ENCODE results near the gene MGAT4B.

Gene MGAT4B

DNA sequence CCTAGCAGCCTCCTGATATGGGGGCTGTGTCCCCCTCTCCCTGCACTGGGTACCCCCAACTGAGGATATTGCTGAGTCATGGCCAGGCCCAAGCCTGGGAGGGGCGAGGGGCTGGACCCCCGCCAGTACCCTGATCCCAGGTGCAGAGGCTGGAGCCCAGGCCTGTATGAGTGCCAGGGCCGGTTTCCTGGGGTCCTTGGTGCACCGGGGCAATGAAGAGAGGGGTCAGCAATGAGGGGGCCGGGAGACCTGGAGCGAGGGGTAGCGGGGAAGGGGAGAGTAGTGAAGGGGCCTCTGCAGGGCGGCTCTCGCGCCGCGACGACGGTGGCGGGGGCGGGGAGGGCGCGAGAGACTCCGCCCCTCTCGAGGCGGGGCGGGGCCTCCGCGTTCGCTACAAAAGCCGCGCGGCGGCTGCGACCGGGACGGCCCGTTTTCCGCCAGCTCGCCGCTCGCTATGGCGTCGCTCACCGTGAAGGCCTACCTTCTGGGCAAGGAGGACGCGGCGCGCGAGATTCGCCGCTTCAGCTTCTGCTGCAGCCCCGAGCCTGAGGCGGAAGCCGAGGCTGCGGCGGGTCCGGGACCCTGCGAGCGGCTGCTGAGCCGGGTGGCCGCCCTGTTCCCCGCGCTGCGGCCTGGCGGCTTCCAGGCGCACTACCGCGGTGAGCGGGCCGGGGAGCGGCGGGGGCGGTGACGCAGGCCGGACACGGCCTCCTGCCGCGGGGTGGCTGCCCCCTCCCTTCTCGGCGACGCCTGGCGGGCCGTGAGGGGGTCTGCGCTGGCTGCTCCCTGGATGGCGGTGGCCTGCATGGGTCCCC lies 14.0 kb upstream of the MGAT4B start, which contains the start of gene SQSTM1:
SQSTM1 (plus strand) TSS at position 423 of the 815 bp plus-strand sequence; CDS start at position 455, 32 bp downstream.
- peak; percentile 83 for DNase-seq
- Mint-ChIP-seq H3K27ac (peak within 1 kb of the TSS; percentile 98), H3K36me3 (peaks cover 21% of the 10 kb centered on the region), H3K27me3 (peaks cover 17% of the 10 kb centered on the region), H3K9me3 (no peaks in the 10 kb centered on the region), H3K4me3 (peak within 1 kb of the TSS; percentile 91), H3K4me1 (peaks cover 53% of the 10 kb centered on the region)
- CTCF ChIA-PET, result interaction anchor here (2.1 kb wide), 1 partner anchor 18 kb away, joined by 12 read pairs; no protein-coding TSS in a partner anchor

DNA sequence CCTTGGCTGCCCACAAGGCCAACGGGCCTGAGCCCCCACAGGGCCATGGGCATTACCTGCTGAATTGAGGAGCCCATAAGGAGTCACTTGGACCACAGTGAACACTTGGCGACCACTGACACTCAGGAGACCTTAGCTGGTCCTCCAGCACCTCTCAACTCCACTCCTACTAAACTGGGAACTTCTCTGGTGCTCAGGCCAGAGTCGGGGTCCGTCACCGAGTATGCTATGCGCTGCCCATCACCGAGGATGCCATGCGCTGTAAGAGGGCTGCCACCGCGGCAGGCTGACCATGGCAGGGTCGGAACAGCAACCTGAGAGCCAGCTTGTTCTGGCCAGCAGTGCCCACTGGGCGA lies 13.4 kb upstream of the MGAT4B start:
- peaks cover 18% of the 10 kb centered on the region for H3K27me3 Mint-ChIP-seq
- peak overlapping the region; percentile 91 for H3K4me3 Mint-ChIP-seq
- peak overlapping the region; percentile 84 for H3K27ac Mint-ChIP-seq
- CTCF ChIA-PET, result interaction anchor here (1.1 to 2.1 kb wide), 2 partner anchors 17 to 24 kb away, joined by 3 to 12 read pairs; no protein-coding TSS in a partner anchor
- peaks cover 21% of the 10 kb centered on the region for H3K36me3 Mint-ChIP-seq
- H3K9me3 Mint-ChIP-seq, result no peaks in the 10 kb centered on the region
- H3K4me1 Mint-ChIP-seq, result peaks cover 54% of the 10 kb centered on the region
- no peak for DNase-seq

DNA sequence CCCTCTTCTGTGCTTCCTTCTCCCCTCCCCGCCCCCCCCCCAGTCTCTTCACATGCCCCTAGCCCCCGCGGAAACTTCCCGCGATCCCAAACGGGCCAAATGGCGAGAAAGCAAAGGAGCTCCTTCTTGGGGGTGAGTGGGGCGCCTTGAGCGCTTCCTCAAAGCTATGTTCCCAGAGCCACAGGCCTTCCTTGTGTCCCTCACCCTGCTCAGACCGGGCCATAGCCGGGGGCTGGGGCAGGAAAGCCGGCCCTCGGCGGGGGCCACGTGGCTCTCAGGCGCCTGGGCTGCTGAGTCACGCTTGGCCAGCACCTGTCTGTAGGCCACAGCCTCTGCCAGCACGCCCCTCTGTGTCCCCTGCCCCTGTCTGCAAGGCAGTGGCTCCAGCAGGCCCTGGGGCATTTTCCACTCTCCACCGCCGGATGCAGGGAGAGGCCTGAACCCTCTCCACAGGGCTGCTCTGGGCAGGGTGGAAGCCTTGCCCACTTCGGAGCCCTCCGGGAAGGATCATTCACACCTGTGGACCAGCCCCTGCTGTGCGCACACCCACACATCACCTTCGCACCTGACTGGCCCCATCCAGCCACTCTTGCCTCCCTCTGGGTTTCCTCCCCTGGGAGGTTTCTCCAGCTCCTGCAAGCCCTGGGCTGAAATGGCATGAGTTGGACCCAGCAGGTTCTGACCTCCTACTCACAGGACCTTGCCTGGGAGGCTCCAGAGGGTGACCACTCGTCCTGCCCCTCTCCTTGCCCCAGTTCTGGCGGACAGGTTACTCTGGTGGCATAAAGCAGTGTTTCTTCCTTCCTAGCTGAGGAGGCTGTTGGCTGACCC lies 12.8 kb upstream of the MGAT4B start:
- Mint-ChIP-seq H3K4me1 (peaks cover 52% of the 10 kb centered on the region), H3K36me3 (peaks cover 17% of the 10 kb centered on the region), H3K27me3 (peaks cover 18% of the 10 kb centered on the region), H3K9me3 (no peaks in the 10 kb centered on the region), H3K4me3 (peak overlapping the region; percentile 91), H3K27ac (peak overlapping the region; percentile 84)
- DNase-seq, result peak; percentile 44
- CTCF ChIA-PET, result interaction anchor here (1.1 to 2.1 kb wide), 2 partner anchors 17 to 24 kb away, joined by 3 to 12 read pairs; no protein-coding TSS in a partner anchor

DNA sequence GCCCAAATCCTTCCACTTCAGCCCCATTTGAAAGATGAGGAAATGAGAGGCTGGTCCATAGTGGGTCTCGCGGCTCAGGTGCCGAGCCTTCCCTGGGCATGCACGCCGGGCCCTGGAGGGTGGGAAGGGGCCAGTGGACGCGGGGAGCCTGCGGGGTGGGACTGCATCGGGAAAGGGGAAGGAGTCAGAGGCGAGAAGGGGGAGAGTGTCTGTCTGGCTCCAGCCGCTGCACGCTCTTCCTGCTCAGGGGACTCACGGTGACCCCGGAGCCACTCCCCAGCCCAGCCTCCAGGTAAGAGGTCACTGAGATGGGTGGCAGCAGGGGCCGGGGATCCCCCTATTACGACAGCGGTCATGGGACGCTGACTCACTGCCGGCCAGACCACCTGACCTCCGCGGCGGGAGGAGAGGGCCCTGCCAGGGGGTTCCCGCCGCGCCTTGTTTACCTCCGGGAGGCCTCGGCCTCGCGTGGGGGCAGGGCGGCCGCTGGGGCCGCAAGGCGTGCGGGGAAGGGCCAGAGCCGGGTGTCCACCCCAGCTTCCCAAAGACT lies 12.2 kb upstream of the MGAT4B start:
- CTCF ChIA-PET, result no interaction called here
- DNase-seq, result peak; percentile 91
- H3K27ac Mint-ChIP-seq, result peak overlapping the region; percentile 85
- H3K9me3 Mint-ChIP-seq, result no peaks in the 10 kb centered on the region
- H3K4me3 Mint-ChIP-seq, result peak overlapping the region; percentile 70
- H3K27me3 Mint-ChIP-seq, result peaks cover 18% of the 10 kb centered on the region
- peaks cover 50% of the 10 kb centered on the region for H3K4me1 Mint-ChIP-seq
- peaks cover 16% of the 10 kb centered on the region for H3K36me3 Mint-ChIP-seq

DNA sequence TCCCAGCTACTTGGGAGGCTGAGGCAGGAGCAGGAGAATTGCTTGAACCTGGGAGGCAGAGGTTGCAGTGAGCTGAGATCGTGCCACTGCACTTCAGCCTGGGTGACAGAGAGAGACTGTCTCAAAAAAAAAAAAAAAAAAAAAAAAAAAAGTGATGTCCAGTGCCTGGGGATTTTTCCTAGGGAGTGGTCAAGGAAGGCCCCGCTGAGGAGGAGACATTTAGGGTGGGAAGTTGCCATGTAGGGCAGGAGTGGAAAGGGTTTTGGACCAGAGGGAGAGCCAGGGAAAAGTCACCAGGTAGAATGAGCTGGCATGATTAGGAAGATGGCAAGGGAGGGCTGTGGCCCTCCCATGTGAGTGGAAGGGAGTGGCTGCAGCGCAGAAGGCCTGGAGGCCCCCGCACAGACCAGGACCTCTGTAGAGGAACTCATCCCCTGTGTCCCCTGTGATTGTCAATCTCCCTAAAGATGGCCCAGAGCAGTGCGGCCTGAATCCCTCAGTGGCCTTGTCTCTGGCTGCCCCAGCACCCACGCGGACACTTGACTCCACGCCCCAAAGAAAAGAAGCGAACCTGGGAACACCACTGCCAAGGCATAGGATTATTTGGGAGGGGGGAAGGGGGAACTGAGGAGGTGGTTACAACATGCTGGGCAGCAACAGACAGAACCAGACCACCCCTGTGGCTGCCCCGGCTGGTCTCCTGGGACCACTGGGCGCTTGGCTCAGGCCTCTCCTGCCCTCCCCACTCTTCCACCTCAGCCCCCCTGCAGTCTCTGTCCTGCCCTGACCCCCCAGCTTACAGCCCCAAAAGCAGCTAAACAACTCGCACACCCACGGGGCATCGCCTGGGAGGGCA lies 11.5 kb upstream of the MGAT4B start:
- no peak for DNase-seq
- Mint-ChIP-seq H3K4me3 (peak overlapping the region; percentile 70), H3K27ac (peak overlapping the region; percentile 85), H3K9me3 (no peaks in the 10 kb centered on the region), H3K36me3 (peaks cover 14% of the 10 kb centered on the region), H3K27me3 (peaks cover 18% of the 10 kb centered on the region), H3K4me1 (peaks cover 47% of the 10 kb centered on the region)
- CTCF ChIA-PET, result interaction anchor here (0.5 kb wide), 1 partner anchor 59 kb away, joined by 3 read pairs; no protein-coding TSS in a partner anchor

DNA sequence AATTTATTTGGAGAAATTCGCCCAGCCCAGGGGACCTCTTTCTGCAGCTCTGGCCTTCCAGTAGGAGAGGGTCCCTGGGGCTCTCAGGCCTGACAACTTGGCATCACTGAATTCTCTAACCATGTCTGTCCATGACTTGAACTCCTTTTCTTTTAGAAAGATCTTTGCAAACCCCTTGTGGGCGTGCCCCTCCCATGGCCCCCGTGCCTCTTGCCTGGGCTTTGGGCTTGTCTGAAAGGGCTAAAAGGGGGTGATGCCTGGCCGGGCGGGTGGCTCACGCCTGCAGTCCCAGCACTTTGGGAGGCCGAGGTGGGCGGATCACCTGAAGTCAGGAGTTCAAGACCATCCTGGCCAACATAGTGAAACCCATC lies 10.8 kb upstream of the MGAT4B start:
- Mint-ChIP-seq H3K4me1 (peaks cover 41% of the 10 kb centered on the region), H3K4me3 (no peak overlapping the region), H3K27ac (no peak overlapping the region), H3K27me3 (peaks cover 18% of the 10 kb centered on the region), H3K36me3 (peaks cover 17% of the 10 kb centered on the region), H3K9me3 (no peaks in the 10 kb centered on the region)
- CTCF ChIA-PET, result no interaction called here
- no peak for DNase-seq

DNA sequence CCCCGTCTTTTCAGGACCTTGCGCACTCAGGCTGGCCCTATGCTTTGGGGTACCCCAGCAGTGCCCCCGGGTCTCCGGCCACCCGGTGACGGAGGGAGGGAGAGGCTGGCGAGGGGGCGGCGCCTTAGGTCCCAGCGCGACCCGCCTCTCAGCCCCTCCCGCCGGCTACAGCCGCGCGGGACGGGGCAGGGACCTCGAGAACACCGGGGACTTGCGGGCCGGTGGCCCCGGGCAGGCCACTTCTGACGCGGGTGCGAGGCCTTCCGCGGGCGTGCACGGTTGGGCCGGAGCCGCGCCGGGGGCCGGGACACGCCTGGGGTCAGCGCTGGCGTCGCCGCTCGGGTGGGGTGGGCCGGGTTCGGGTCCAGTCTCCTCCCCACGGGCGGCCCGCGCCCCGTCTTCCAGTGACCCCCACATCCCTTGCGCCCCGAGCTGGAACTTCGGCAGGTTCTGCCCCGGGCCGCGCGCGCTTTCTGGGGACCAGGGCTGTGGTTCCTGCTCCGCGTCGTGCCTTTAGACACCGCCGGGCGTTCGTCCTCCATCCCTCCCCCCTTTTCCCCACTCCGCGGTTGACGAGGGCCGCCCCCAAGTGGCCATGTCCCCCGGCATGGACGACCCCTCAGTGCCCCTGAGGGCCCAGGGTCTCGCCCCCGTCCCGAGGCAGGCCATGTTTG lies 10.3 kb upstream of the MGAT4B start:
- H3K4me3 Mint-ChIP-seq, result no peak overlapping the region
- peaks cover 36% of the 10 kb centered on the region for H3K4me1 Mint-ChIP-seq
- H3K27me3 Mint-ChIP-seq, result peaks cover 18% of the 10 kb centered on the region
- peak; percentile 33 for DNase-seq
- H3K27ac Mint-ChIP-seq, result no peak overlapping the region
- CTCF ChIA-PET, result no interaction called here
- no peaks in the 10 kb centered on the region for H3K9me3 Mint-ChIP-seq
- H3K36me3 Mint-ChIP-seq, result peaks cover 17% of the 10 kb centered on the region

DNA sequence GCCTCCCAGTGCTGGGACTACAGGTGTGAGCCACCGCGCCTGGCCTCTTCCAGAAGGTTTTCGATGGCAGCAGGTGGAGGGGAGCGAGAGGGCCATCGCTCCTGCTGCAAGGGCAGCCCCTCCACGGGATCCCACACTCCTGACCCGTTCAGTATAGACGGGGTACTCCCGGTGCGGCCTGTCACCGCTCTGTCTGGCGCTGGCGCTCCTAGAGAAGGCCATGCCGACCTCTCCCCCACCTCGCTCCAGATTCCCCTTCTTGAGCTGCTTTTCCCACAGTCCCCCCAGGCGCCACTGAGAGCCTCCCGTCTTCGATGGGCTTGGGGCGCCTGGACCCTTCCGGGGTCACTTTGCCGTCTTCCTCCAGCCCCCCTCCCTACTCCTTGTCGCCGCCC lies 9.7 kb upstream of the MGAT4B start:
- peaks cover 32% of the 10 kb centered on the region for H3K4me1 Mint-ChIP-seq
- peaks cover 18% of the 10 kb centered on the region for H3K27me3 Mint-ChIP-seq
- no peaks in the 10 kb centered on the region for H3K9me3 Mint-ChIP-seq
- CTCF ChIA-PET, result no interaction called here
- H3K36me3 Mint-ChIP-seq, result peaks cover 16% of the 10 kb centered on the region
- no peak overlapping the region for H3K4me3 Mint-ChIP-seq
- H3K27ac Mint-ChIP-seq, result no peak overlapping the region
- DNase-seq, result peak; percentile 18

DNA sequence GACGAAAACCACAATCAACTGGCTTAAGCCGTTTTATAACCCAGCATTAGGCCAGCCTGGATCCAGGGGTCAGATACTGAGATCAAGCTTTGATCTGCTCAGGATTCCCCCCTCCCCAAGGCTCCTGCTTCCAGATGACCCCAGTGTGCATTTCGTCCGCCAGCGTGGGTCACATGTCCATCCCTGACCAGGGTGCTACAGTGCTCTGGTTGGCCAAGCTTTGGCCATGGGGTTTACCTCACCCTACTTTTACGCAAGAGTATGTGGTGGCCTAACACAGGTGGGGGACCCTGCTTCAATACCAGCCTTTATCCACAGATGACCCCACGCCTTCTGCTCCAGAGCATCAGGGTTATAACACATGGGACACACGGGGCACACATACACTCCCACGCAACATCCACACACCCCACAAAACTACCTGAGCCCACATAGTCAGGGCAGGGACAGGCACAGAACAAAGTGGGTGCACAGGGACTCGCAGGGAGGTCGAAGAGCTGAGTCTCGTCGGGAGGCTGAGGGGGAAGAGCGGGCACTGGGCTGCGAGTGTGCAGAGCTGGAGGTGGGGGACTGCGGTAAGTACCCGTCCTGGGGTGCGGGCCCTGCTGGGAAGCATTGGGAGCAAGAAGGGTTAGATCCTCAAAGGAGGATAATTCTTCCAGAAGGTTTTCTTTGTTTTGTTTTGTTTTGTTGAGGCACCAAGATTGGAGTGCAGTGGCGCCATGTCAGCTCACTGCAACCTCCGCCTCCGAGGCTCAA lies 9.0 kb upstream of the MGAT4B start:
- peaks cover 18% of the 10 kb centered on the region for H3K27me3 Mint-ChIP-seq
- peaks cover 32% of the 10 kb centered on the region for H3K4me1 Mint-ChIP-seq
- H3K9me3 Mint-ChIP-seq, result no peaks in the 10 kb centered on the region
- no peak overlapping the region for H3K27ac Mint-ChIP-seq
- no peak for DNase-seq
- peaks cover 16% of the 10 kb centered on the region for H3K36me3 Mint-ChIP-seq
- CTCF ChIA-PET, result no interaction called here
- H3K4me3 Mint-ChIP-seq, result no peak overlapping the region

DNA sequence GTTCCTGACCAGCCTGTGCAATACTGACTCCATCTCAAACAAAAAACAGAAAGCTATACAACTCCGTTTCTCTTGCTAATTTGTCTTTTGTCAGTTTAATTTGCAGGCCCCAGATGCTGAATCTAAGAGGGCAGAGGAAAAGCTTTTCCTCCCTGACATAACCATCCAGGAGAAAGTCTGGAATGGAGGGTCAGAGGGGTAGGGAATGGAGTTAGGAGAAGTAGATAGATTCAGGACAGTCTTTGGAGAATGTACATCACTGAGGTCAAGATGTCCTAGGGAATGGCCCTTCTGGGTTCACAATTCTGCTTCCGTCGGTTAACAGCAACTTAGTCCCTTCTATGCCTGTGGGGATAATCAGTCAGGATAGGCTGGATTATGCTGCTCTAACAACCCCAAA lies 7.4 kb upstream of the MGAT4B start:
- CTCF ChIA-PET, result no interaction called here
- DNase-seq, result no peak
- Mint-ChIP-seq H3K36me3 (peaks cover 19% of the 10 kb centered on the region), H3K9me3 (no peaks in the 10 kb centered on the region), H3K27me3 (peaks cover 18% of the 10 kb centered on the region), H3K4me3 (no peak overlapping the region), H3K27ac (no peak overlapping the region), H3K4me1 (peaks cover 20% of the 10 kb centered on the region)

DNA sequence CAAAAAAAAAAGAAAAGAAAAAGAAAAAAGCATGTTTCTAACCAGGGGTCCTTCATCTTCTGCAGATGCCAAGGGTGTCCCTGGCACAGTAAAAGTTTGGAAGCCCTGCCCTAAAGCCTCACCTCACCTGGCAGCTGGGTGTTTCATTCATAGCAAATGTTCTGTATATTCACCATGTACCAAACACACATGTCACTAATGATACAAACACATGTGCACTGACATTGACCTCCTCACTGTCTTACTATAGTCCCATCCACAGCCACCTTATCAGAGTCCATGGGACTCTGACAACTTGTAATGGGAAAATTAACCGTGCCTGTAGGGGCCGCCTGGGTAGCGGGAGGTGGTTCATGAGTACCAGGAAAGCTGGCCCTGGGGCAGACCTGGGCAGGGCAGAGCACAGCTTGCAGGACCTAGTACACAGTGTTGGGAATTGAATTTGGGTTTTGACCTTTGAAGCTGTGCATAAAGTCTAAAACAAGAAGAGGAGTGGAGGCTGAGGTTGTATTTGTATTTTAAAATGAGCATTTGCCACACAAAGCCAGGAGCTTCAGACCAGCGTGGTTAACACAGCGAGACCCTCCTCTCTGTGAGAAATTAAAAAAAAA lies 6.4 kb upstream of the MGAT4B start:
- Mint-ChIP-seq H3K9me3 (no peaks in the 10 kb centered on the region), H3K27me3 (peaks cover 10% of the 10 kb centered on the region), H3K4me1 (peaks cover 14% of the 10 kb centered on the region), H3K36me3 (peaks cover 18% of the 10 kb centered on the region), H3K4me3 (no peak overlapping the region), H3K27ac (no peak overlapping the region)
- no peak for DNase-seq
- CTCF ChIA-PET, result no interaction called here

DNA sequence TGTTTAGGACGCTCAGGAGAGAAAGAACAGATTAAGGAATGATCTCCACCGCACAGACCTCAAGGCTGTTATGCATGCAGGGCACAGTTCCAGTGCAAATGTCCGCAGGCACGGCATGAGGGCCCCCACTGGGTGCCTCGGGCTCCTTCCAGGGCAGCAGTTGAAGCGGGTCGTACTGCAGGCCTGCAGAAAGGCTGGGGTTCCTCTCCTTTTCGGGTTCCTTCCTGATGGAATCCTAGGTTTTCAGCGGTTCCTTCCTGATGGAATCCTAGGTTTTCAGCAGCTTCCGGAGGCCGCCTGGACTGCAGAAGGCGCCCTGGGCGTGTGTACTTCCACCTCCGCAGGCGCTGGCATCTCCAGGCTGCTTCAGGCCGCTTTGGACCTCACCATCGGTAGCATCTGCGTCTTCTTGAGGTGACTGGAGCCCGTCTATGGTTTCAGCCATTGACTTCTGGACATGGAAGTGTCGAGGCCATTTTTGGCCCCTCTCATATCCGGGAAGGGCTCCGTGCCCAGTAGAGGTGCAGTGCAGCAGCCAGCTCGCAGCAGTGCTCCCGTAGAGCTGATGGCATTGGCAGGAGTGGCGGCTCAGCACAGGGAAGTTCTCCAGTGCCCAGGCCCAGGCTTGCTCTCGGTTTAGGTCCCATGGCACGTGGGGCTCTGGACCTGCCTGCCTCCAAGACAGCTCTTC lies 5.6 kb upstream of the MGAT4B start:
- DNase-seq, result no peak
- no peaks in the 10 kb centered on the region for H3K9me3 Mint-ChIP-seq
- peaks cover 5% of the 10 kb centered on the region for H3K27me3 Mint-ChIP-seq
- CTCF ChIA-PET, result no interaction called here
- no peak overlapping the region for H3K4me3 Mint-ChIP-seq
- H3K36me3 Mint-ChIP-seq, result peaks cover 18% of the 10 kb centered on the region
- H3K27ac Mint-ChIP-seq, result no peak overlapping the region
- H3K4me1 Mint-ChIP-seq, result peaks cover 9% of the 10 kb centered on the region

Measured in activated naive CD4-positive, alpha-beta T cell treated with anti-CD3 and anti-CD28 coated beads, Interleukin-2, amount 10 ng/mL, durations not matched to agents 7 days and 5 days (primary cell).